Measurements from ENCODE around the gene ANKS1B. TPM values are rescaled to one million over a fixed set of nuclear protein-coding genes. Genes with fewer than 3 reads are reported as not detected.

ANKS1B gene
- total RNA-seq, 5 donors from 2014 or later (not counting 1 experiment from before 2014, with no cell fraction given) = 0.18 to 0.47 (median 0.19) TPM; not detected in 2

DNA sequence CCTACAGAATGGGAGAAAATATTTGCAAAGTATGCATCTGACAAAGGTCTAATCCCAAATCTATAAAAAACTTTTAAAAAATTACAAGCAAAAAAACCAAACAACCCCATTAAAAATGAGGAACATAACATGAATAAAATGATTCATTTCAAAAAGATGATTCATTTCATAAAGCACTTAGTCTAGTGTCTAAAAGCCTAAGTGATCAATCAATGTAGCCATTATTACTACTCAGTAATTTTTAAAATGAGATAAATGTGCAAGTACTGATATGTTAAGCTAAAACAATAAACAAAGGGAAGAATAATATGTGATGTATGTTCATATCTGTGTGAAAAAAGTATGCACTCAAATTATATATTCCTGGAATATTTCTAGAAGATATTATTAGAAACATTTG, 456.3 kb downstream of the ANKS1B start:
- ChIA-PET CTCF (no interaction called here), POLR2A (no interaction called here)
- no peaks in the 10 kb centered on the region for H3K27me3 Mint-ChIP-seq
- no peak for ATAC-seq (replicated peaks in 1 of 4)
- DNase-seq = no peak
- Histone ChIP-seq H3K4me1 (ENCODE audit: control insufficient read depth in 1 of 2, extremely low read depth in 1 of 2, insufficient read depth in 2 of 2, low read length in 2 of 2) (no peaks in the 10 kb centered on the region), H3K9me3 (no peaks in the 10 kb centered on the region), H3K27me3 (replicated peaks in 1 of 2; ENCODE audit: control insufficient read depth in 2 of 2, extremely low read depth in 1 of 2, insufficient read depth in 2 of 2, low read length in 1 of 2) (no peaks in the 10 kb centered on the region), H3K27ac (ENCODE audit: low read length) (no peak overlapping the region), H3K36me3 (ENCODE audit: control insufficient read depth in 2 of 2, extremely low read depth in 1 of 2, insufficient read depth in 1 of 2, low read length in 1 of 2) (no peaks in the 10 kb centered on the region), H3K4me3 (ENCODE audit: control insufficient read depth in 1 of 2, extremely low read depth in 1 of 2, low read length in 1 of 2) (no peak overlapping the region)
- H3K27ac Mint-ChIP-seq = no peak overlapping the region
- H3K36me3 Mint-ChIP-seq = no peaks in the 10 kb centered on the region
- H3K9me3 Mint-ChIP-seq = peaks cover 3 to 12% (median 5%) of the 10 kb centered on the region in 3 donors
- no peaks in the 10 kb centered on the region for H3K4me1 Mint-ChIP-seq
- no peak overlapping the region for H3K4me3 Mint-ChIP-seq

DNA sequence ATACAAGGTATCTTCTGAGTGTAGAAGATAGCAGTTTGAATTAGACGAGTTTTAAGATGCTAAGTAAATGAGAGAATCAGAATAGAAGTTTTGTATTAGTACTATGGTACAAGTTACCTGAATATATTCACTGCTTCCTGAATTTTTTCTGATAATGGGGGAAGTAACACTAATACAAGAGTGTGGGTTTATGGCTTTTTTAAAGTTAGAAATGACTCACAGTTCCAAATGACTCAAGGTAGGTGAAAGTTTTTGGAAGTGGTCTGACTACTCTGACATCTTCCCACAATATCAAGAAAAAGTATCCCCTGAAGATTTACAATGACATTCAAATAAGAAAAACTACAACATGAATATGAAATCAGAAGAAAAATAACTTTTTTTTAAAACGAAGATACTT, 460.9 kb downstream of the ANKS1B start:
- Histone ChIP-seq H3K4me3 (ENCODE audit: control insufficient read depth in 1 of 2, extremely low read depth in 1 of 2, low read length in 1 of 2) (no peak overlapping the region), H3K9me3 (no peaks in the 10 kb centered on the region), H3K36me3 (ENCODE audit: control insufficient read depth in 2 of 2, extremely low read depth in 1 of 2, insufficient read depth in 1 of 2, low read length in 1 of 2) (no peaks in the 10 kb centered on the region), H3K27ac (ENCODE audit: low read length) (no peak overlapping the region), H3K27me3 (replicated peaks in 1 of 2; ENCODE audit: control insufficient read depth in 2 of 2, extremely low read depth in 1 of 2, insufficient read depth in 2 of 2, low read length in 1 of 2) (no peaks in the 10 kb centered on the region), H3K4me1 (ENCODE audit: control insufficient read depth in 1 of 2, extremely low read depth in 1 of 2, insufficient read depth in 2 of 2, low read length in 2 of 2) (no peaks in the 10 kb centered on the region)
- peaks cover 8 to 14% (median 12%) of the 10 kb centered on the region in 3 donors for H3K9me3 Mint-ChIP-seq
- H3K4me3 Mint-ChIP-seq = no peak overlapping the region
- CTCF ChIA-PET = no interaction called here
- no peaks in the 10 kb centered on the region for H3K27me3 Mint-ChIP-seq
- 50% methylated on average over 1 of the region's 2 CpGs for WGBS (ENCODE audit: insufficient coverage)
- no peak for ATAC-seq (replicated peaks in 1 of 4)
- no peak overlapping the region for H3K27ac Mint-ChIP-seq
- H3K36me3 Mint-ChIP-seq = no peaks in the 10 kb centered on the region
- DNase-seq = no peak
- no peaks in the 10 kb centered on the region for H3K4me1 Mint-ChIP-seq
- POLR2A ChIA-PET = no interaction called here

DNA sequence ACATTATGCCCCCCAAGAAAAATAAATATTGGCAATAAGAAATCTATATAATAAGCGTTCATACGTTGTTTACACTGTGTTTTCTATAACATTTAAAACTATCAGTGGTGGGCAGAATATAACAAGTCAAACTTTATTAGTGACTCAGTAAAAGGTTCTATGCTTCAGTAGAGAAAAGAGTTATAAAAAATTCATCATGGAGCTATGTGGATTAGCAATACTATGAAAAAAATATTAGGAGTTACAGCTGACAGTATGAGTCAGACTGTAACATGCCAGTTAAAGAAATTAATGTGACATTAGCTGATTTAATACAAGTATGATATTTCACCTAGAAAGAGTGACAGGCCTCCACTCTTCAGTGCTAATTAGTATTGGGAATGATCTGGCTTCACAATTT, 462.3 kb downstream of the ANKS1B start:
- Mint-ChIP-seq H3K4me1 (no peaks in the 10 kb centered on the region), H3K9me3 (peaks cover 12 to 16% (median 12%) of the 10 kb centered on the region in 3 donors), H3K27me3 (no peaks in the 10 kb centered on the region), H3K36me3 (no peaks in the 10 kb centered on the region), H3K27ac (no peak overlapping the region), H3K4me3 (no peak overlapping the region)
- Histone ChIP-seq H3K4me3 (ENCODE audit: control insufficient read depth in 1 of 2, extremely low read depth in 1 of 2, low read length in 1 of 2) (no peak overlapping the region), H3K36me3 (ENCODE audit: control insufficient read depth in 2 of 2, extremely low read depth in 1 of 2, insufficient read depth in 1 of 2, low read length in 1 of 2) (no peaks in the 10 kb centered on the region), H3K4me1 (ENCODE audit: control insufficient read depth in 1 of 2, extremely low read depth in 1 of 2, insufficient read depth in 2 of 2, low read length in 2 of 2) (no peaks in the 10 kb centered on the region), H3K27ac (ENCODE audit: low read length) (no peak overlapping the region), H3K9me3 (no peaks in the 10 kb centered on the region), H3K27me3 (replicated peaks in 1 of 2; ENCODE audit: control insufficient read depth in 2 of 2, extremely low read depth in 1 of 2, insufficient read depth in 2 of 2, low read length in 1 of 2) (no peaks in the 10 kb centered on the region)
- ChIA-PET POLR2A (no interaction called here), CTCF (no interaction called here)
- DNase-seq (no peak), ATAC-seq (replicated peaks in 1 of 4) (no peak)
- WGBS (ENCODE audit: insufficient coverage) = no CpG with 5 or more reads among the region's 2 CpGs

DNA sequence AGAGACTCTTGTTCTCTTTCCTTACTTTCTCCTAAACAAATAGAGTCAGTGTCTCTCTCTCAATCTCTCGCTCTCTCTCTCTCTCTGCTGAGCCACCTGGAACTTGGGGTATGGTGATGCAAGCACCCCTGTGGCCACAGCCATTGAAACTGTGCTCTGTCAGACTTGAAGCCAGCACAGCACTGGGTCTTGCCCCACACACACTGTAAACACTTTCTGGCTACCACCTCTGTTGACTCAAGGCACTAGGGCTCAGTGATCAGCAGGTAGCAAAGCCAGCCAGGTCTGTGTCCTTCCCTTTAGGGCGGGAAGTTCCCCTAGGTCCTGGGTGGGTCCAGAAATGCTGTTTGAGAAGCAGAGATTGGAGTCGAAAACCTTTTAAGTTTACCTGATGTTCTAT, 463.1 kb downstream of the ANKS1B start:
- Histone ChIP-seq H3K27ac (ENCODE audit: low read length) (no peak overlapping the region), H3K27me3 (replicated peaks in 1 of 2; ENCODE audit: control insufficient read depth in 2 of 2, extremely low read depth in 1 of 2, insufficient read depth in 2 of 2, low read length in 1 of 2) (no peaks in the 10 kb centered on the region), H3K9me3 (no peaks in the 10 kb centered on the region), H3K36me3 (ENCODE audit: control insufficient read depth in 2 of 2, extremely low read depth in 1 of 2, insufficient read depth in 1 of 2, low read length in 1 of 2) (no peaks in the 10 kb centered on the region), H3K4me3 (ENCODE audit: control insufficient read depth in 1 of 2, extremely low read depth in 1 of 2, low read length in 1 of 2) (no peak overlapping the region), H3K4me1 (ENCODE audit: control insufficient read depth in 1 of 2, extremely low read depth in 1 of 2, insufficient read depth in 2 of 2, low read length in 2 of 2) (no peaks in the 10 kb centered on the region)
- no peak for ATAC-seq (replicated peaks in 1 of 4)
- no peak for DNase-seq
- no peaks in the 10 kb centered on the region for H3K4me1 Mint-ChIP-seq
- H3K4me3 Mint-ChIP-seq = no peak overlapping the region
- H3K36me3 Mint-ChIP-seq = no peaks in the 10 kb centered on the region
- ChIA-PET POLR2A (no interaction called here), CTCF (no interaction called here)
- no peak overlapping the region for H3K27ac Mint-ChIP-seq
- H3K27me3 Mint-ChIP-seq = no peaks in the 10 kb centered on the region
- WGBS (ENCODE audit: insufficient coverage) = no CpG with 5 or more reads among the region's 3 CpGs
- peaks cover 12 to 16% (median 12%) of the 10 kb centered on the region in 3 donors for H3K9me3 Mint-ChIP-seq

DNA sequence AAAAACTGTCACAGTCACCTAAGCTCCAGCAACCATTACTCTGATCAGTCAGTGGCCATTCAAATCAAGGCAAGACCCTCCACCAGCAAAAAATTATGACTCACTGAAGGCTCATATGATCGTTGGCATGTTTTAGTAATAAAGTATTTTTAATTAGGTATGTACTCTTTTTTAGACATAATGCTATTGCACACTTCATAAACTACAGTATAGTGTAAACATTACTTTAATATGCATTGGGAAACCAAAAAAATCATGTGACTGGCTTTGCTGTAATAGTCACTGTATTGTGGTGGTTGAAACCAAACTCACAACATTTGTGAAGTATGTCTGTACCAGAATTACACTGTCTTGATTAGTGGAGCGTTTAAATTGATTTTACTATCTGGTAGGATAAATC, 471.7 kb downstream of the ANKS1B start:
- ChIA-PET POLR2A (no interaction called here), CTCF (no interaction called here)
- H3K4me1 Mint-ChIP-seq = no peaks in the 10 kb centered on the region
- no peak overlapping the region for H3K4me3 Mint-ChIP-seq
- H3K27ac Mint-ChIP-seq = no peak overlapping the region
- no peaks in the 10 kb centered on the region for H3K27me3 Mint-ChIP-seq
- Histone ChIP-seq H3K36me3 (ENCODE audit: control insufficient read depth in 2 of 2, extremely low read depth in 1 of 2, insufficient read depth in 1 of 2, low read length in 1 of 2) (no peaks in the 10 kb centered on the region), H3K4me3 (ENCODE audit: control insufficient read depth in 1 of 2, extremely low read depth in 1 of 2, low read length in 1 of 2) (no peak overlapping the region), H3K27ac (ENCODE audit: low read length) (no peak overlapping the region), H3K27me3 (replicated peaks in 1 of 2; ENCODE audit: control insufficient read depth in 2 of 2, extremely low read depth in 1 of 2, insufficient read depth in 2 of 2, low read length in 1 of 2) (no peaks in the 10 kb centered on the region), H3K9me3 (no peaks in the 10 kb centered on the region), H3K4me1 (ENCODE audit: control insufficient read depth in 1 of 2, extremely low read depth in 1 of 2, insufficient read depth in 2 of 2, low read length in 2 of 2) (no peaks in the 10 kb centered on the region)
- no peaks in the 10 kb centered on the region for H3K36me3 Mint-ChIP-seq
- ATAC-seq (replicated peaks in 1 of 4) (no peak), DNase-seq (no peak)
- no CpG with 5 or more reads among the region's 2 CpGs for WGBS (ENCODE audit: insufficient coverage)
- H3K9me3 Mint-ChIP-seq = peaks cover 16 to 20% (median 17%) of the 10 kb centered on the region in 3 donors

DNA sequence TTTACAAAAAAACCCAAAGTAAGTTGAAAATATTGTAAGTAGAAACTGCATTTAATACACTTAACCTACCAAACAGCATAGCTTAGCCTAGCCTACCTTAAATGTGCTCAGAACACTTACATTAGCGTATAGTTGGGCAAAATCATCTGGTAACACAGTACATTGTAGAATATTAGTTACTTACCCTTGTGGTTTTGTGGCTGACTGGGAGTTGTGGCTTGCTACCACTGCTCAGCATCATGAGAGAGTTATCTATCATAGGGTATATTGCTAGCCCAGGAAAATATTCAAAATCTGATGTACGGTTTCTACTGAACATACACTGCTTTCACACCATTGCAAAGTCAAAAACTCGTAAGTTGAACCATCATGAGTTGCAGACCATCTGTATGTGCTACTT, 478.9 kb downstream of the ANKS1B start:
- Histone ChIP-seq H3K36me3 (ENCODE audit: control insufficient read depth in 2 of 2, extremely low read depth in 1 of 2, insufficient read depth in 1 of 2, low read length in 1 of 2) (no peaks in the 10 kb centered on the region), H3K27ac (ENCODE audit: low read length) (no peak overlapping the region), H3K4me1 (ENCODE audit: control insufficient read depth in 1 of 2, extremely low read depth in 1 of 2, insufficient read depth in 2 of 2, low read length in 2 of 2) (no peaks in the 10 kb centered on the region), H3K4me3 (ENCODE audit: control insufficient read depth in 1 of 2, extremely low read depth in 1 of 2, low read length in 1 of 2) (no peak overlapping the region), H3K27me3 (replicated peaks in 1 of 2; ENCODE audit: control insufficient read depth in 2 of 2, extremely low read depth in 1 of 2, insufficient read depth in 2 of 2, low read length in 1 of 2) (no peaks in the 10 kb centered on the region), H3K9me3 (no peaks in the 10 kb centered on the region)
- no peak for ATAC-seq (replicated peaks in 1 of 4)
- no peak overlapping the region for H3K4me3 Mint-ChIP-seq
- no peaks in the 10 kb centered on the region for H3K27me3 Mint-ChIP-seq
- no peaks in the 10 kb centered on the region for H3K4me1 Mint-ChIP-seq
- WGBS (ENCODE audit: insufficient coverage) = no CpG with 5 or more reads among the region's 3 CpGs
- peaks cover 10 to 15% (median 14%) of the 10 kb centered on the region in 3 donors for H3K9me3 Mint-ChIP-seq
- ChIA-PET POLR2A (no interaction called here), CTCF (no interaction called here)
- H3K27ac Mint-ChIP-seq = no peak overlapping the region
- H3K36me3 Mint-ChIP-seq = no peaks in the 10 kb centered on the region
- DNase-seq = no peak

DNA sequence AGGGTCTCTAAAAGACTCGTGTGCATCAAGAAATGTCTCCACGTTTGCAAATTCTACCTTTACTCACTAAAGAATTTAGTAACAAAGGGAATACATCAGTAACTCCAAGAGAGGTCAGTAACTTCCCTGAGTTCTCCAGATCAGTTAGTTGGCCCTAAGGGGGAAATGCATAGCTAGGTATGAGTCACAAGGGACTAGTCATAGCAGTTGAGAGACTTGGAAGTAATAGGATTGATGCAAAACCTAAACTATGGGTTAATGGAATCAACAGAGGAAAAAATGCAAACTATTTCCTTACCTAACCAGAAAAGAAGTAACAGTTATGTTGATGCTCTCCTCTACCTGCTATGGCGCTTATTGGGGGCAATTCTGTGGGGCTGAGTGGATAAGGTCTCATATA, 486.0 kb downstream of the ANKS1B start:
- ChIA-PET CTCF (no interaction called here), POLR2A (no interaction called here)
- Histone ChIP-seq H3K27ac (ENCODE audit: low read length) (no peak overlapping the region), H3K9me3 (no peaks in the 10 kb centered on the region), H3K4me3 (ENCODE audit: control insufficient read depth in 1 of 2, extremely low read depth in 1 of 2, low read length in 1 of 2) (no peak overlapping the region), H3K27me3 (replicated peaks in 1 of 2; ENCODE audit: control insufficient read depth in 2 of 2, extremely low read depth in 1 of 2, insufficient read depth in 2 of 2, low read length in 1 of 2) (no peaks in the 10 kb centered on the region), H3K36me3 (ENCODE audit: control insufficient read depth in 2 of 2, extremely low read depth in 1 of 2, insufficient read depth in 1 of 2, low read length in 1 of 2) (no peaks in the 10 kb centered on the region), H3K4me1 (ENCODE audit: control insufficient read depth in 1 of 2, extremely low read depth in 1 of 2, insufficient read depth in 2 of 2, low read length in 2 of 2) (no peaks in the 10 kb centered on the region)
- H3K4me1 Mint-ChIP-seq = no peaks in the 10 kb centered on the region
- peaks cover 21 to 30% (median 29%) of the 10 kb centered on the region in 3 donors for H3K9me3 Mint-ChIP-seq
- no peaks in the 10 kb centered on the region for H3K36me3 Mint-ChIP-seq
- DNase-seq (no peak), ATAC-seq (replicated peaks in 1 of 4) (no peak)
- no peak overlapping the region for H3K4me3 Mint-ChIP-seq
- no CpG with 5 or more reads among the region's 3 CpGs for WGBS (ENCODE audit: insufficient coverage)
- no peak overlapping the region for H3K27ac Mint-ChIP-seq
- H3K27me3 Mint-ChIP-seq = no peaks in the 10 kb centered on the region
